Choroid plexus epithelial cell (primary cell): Measurements from ENCODE around the gene HNRNPU.

Experiments
- DNase-seq: peaks from one replicate; pipeline ENCODE4 v3.0.0-alpha.2; 2010; ENCODE audit warnings: low read depth
- H3K4me3 ChIP-seq: 2 replicates; pipeline ENCODE4 v1.5.1; 2011; ENCODE audit warnings: low read depth, mild to moderate bottlenecking, control low read depth, low read length, moderate library complexity
- TF ChIP-seq, protein P1 (sequence below): conservative IDR thresholded peaks from 2 replicates; pipeline ENCODE4 v1.5.1; 2011; ENCODE audit warnings: low read depth, mild to moderate bottlenecking, control low read depth, inconsistent platforms, low read length, moderate library complexity

HNRNPU gene

DNA sequence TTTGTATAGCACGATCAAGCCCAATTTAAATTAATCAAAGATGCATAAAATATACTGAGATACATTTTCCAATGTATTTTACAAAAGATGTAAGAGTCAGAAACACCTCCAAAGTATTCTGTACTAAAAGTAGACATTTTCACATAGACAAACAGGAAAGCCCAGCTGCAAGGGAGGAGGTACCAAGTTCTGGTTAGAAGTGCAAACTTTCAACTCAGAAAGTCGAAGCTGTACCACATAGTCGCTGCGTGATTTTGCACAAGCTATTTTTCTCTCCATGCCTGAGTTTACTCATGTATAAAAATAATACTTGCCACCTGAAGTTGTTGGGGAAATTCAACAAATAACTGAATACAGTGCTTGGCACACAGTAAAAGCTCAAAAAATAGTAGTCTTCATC, 5.6 kb upstream of the HNRNPU start:
- no peak overlapping the region for H3K4me3 ChIP-seq
- DNase-seq: no peak
- TF ChIP-seq, protein P1, sequence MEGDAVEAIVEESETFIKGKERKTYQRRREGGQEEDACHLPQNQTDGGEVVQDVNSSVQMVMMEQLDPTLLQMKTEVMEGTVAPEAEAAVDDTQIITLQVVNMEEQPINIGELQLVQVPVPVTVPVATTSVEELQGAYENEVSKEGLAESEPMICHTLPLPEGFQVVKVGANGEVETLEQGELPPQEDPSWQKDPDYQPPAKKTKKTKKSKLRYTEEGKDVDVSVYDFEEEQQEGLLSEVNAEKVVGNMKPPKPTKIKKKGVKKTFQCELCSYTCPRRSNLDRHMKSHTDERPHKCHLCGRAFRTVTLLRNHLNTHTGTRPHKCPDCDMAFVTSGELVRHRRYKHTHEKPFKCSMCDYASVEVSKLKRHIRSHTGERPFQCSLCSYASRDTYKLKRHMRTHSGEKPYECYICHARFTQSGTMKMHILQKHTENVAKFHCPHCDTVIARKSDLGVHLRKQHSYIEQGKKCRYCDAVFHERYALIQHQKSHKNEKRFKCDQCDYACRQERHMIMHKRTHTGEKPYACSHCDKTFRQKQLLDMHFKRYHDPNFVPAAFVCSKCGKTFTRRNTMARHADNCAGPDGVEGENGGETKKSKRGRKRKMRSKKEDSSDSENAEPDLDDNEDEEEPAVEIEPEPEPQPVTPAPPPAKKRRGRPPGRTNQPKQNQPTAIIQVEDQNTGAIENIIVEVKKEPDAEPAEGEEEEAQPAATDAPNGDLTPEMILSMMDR: no peak

- TF ChIP-seq, protein P1: no peak
- no peak overlapping the region for H3K4me3 ChIP-seq
- DNase-seq: no peak
These were observed 5.1 kb upstream of the HNRNPU start for GRCh38 chr1:244869364-244869827.

GRCh38 chr1:244868484-244869363, 4.4 kb upstream of the HNRNPU start:
- DNase-seq: no peak
- H3K4me3 ChIP-seq: no peak overlapping the region
- TF ChIP-seq, protein P1: no peak

- DNase-seq: no peak
- H3K4me3 ChIP-seq: no peak overlapping the region
- TF ChIP-seq, protein P1: no peak
These were observed 2.0 kb upstream of the HNRNPU start for GRCh38 chr1:244866355-244866754.

- H3K4me3 ChIP-seq: no peak overlapping the region
- TF ChIP-seq, protein P1: no peak
These were observed 1.5 kb upstream of the HNRNPU start for GRCh38 chr1:244865820-244866219.

GRCh38 chr1:244865028-244865371, 657 bp upstream of the HNRNPU start:
- TF ChIP-seq, protein P1: no peak

More at GRCh38 chr1:244865820-244866219, 1.5 kb upstream of the HNRNPU start:
- no peak for DNase-seq

More at GRCh38 chr1:244865028-244865371, 657 bp upstream of the HNRNPU start:
- no peak for DNase-seq
- peak overlapping the region; percentile 78 for H3K4me3 ChIP-seq
